ENCODE measurements around the gene ZNF524.

Gene ZNF524

DNA sequence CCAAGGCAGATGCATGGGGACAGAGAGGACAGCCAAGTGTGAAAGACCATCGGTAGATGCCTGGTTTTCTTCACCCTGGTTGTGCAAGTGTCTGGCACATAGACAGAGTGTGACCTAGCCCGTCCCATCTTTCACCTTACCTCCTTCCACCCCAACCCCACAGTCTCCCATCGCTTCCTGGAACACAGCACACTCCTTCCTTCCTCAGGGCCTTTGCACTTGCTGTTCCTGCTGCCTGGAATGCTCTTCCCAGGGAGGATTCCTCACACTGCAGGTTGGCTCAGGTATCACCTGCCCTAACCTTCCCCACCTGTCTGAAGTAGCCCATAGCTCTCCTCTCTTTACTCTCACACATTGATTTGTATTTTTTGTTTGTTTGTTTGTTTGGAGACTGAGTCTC is 3.8 kb upstream of the ZNF524 start:
- Histone ChIP-seq H3K27ac (ENCODE audit: low read length) (no peak overlapping the region), H3K36me3 (ENCODE audit: control insufficient read depth, low read depth, low read length) (peaks cover 23% of the 10 kb centered on the region)

DNA sequence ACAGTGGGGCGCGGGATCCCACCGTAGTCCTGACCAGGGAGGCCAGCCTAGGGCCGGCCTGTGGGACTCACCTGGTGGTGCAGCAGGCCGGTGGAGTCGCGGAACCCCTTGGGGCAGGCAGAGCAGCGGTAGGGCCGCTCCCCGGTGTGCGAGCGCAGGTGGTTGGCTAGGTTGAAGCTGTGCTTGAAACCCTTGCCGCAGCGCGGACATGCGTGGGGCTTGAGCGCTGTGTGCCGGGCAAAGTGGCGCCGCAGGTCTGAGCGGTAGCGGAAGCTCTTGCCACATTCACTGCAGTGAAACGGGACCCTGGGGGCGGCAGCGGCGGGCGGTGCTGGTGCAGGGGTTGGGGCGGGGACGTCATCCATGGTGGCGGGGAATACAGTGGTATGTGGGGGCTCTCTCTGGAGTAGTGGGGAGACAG is 2.6 kb upstream of the ZNF524 start:
- Histone ChIP-seq H3K36me3 (ENCODE audit: control insufficient read depth, low read depth, low read length) (peaks cover 19% of the 10 kb centered on the region), H3K9me3 (ENCODE audit: control insufficient read depth, low read depth, low read length) (no peaks in the 10 kb centered on the region), H3K27ac (ENCODE audit: low read length) (no peak overlapping the region), H3K4me1 (ENCODE audit: control insufficient read depth, low read depth, low read length) (peaks cover 9% of the 10 kb centered on the region), H3K4me3 (ENCODE audit: low read length) (no peak overlapping the region), H3K9ac (ENCODE audit: low read length) (no peak overlapping the region), H3K27me3 (ENCODE audit: control insufficient read depth, insufficient read depth, low read length) (no peaks in the 10 kb centered on the region)

More for the DNA sequence above, 3.8 kb upstream of the ZNF524 start:
- H3K4me3 ChIP-seq (ENCODE audit: low read length), result no peak overlapping the region
- peaks cover 9% of the 10 kb centered on the region for H3K4me1 ChIP-seq (ENCODE audit: control insufficient read depth, low read depth, low read length)
- no peaks in the 10 kb centered on the region for H3K9me3 ChIP-seq (ENCODE audit: control insufficient read depth, low read depth, low read length)
- no peaks in the 10 kb centered on the region for H3K27me3 ChIP-seq (ENCODE audit: control insufficient read depth, insufficient read depth, low read length)
- H3K9ac ChIP-seq (ENCODE audit: low read length), result no peak overlapping the region

DNA sequence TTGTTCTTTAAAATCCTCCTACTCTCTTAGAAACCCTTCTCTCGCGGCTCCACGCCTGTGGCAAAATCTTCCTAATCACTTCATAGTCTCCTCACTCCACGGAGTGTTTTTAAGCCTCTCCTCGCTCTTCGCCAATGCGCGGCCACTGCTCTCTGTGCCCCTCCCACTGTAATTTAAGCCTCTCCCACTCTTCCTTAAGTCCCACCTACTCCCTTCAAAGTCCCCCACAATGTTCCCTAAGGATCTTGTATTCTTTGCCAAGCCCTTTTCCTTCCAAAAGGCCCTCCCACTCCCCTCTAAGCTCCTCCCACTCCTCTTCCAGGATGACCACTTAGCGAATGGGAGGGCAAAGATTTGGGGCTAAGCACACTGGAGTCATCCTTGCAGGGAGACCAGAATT is 2.1 kb upstream of the ZNF524 start:
- Histone ChIP-seq H3K36me3 (ENCODE audit: control insufficient read depth, low read depth, low read length) (peaks cover 19% of the 10 kb centered on the region), H3K4me1 (ENCODE audit: control insufficient read depth, low read depth, low read length) (peaks cover 9% of the 10 kb centered on the region), H3K9me3 (ENCODE audit: control insufficient read depth, low read depth, low read length) (no peaks in the 10 kb centered on the region), H3K9ac (ENCODE audit: low read length) (no peak overlapping the region), H3K4me3 (ENCODE audit: low read length) (peak overlapping the region; percentile 40), H3K27ac (ENCODE audit: low read length) (no peak overlapping the region), H3K27me3 (ENCODE audit: control insufficient read depth, insufficient read depth, low read length) (no peaks in the 10 kb centered on the region)

DNA sequence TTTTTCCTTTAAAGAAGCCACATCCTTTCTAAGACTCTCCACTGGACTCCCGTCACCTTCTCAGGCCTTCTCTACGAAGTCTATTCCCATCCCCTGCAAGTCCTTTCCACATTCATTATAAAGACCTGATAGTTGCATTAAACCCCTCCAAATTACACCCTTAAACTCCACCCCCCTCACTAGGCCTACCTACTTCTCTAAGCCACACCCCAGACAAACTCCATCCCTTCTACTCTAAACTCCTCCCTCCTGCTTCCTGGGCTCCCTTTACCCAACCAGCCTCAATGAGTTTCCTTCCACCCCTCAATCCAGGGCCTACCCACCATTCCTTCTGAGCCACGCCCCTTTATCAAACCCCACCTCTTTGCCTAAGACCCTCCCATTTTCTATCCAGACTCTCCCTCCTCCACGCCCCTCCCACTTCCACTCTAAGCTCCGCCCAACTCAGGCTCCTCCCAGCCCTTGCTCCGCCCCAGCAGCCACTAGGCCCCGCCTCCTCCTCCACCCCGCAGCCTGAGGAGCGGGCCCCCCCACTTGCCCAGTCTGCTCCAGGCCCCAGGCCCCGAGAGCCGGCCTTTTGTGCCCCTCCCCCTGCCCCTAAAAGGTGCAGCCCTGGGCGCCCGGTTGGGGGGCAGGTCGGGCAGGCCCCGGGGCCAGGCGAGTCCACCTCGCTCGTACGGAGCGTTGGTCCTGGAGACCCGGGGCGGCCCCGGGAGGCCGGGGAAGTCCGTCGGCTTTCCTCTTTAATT is 1.2 kb upstream of the ZNF524 start:
- Histone ChIP-seq H3K4me1 (ENCODE audit: control insufficient read depth, low read depth, low read length) (peaks cover 9% of the 10 kb centered on the region), H3K9ac (ENCODE audit: low read length) (peak overlapping the region; percentile 100), H3K4me3 (ENCODE audit: low read length) (peak overlapping the region; percentile 97), H3K36me3 (ENCODE audit: control insufficient read depth, low read depth, low read length) (peaks cover 15% of the 10 kb centered on the region), H3K27ac (ENCODE audit: low read length) (peak overlapping the region; percentile 78), H3K27me3 (ENCODE audit: control insufficient read depth, insufficient read depth, low read length) (no peaks in the 10 kb centered on the region), H3K9me3 (ENCODE audit: control insufficient read depth, low read depth, low read length) (no peaks in the 10 kb centered on the region)

DNA sequence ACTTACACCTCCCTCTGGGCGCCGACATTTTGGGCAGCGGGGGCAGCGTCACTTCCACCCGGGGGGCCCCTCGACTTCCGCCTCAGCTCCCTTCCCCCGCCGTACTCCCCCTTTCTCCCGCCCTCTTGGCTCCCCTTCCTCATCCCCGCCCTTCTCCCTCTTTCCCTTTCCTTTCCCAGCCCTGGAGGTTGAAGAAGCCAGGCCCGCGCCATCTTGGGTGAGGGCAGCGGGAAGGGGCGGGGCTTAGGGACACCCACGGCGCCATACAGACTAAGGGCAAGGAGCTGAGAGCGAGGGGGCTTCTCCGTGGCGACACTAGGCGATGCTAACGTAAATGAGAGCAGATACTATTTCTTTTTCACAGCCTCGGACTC is 633 bp upstream of the ZNF524 start, which contains the start of gene FIZ1:
Gene FIZ1, minus strand, starts transcription at position 50 of the 374 bp plus-strand sequence. CDS start 1,652 bp downstream, outside the sequence.
- peaks cover 9% of the 10 kb centered on the region for H3K4me1 ChIP-seq (ENCODE audit: control insufficient read depth, low read depth, low read length)
- peak within 1 kb of the TSS; percentile 97 for H3K4me3 ChIP-seq (ENCODE audit: low read length)
- peak within 1 kb of the TSS; percentile 100 for H3K27ac ChIP-seq (ENCODE audit: low read length)
- H3K36me3 ChIP-seq (ENCODE audit: control insufficient read depth, low read depth, low read length), result peaks cover 15% of the 10 kb centered on the region
- H3K9ac ChIP-seq (ENCODE audit: low read length), result peak within 1 kb of the TSS; percentile 100
- H3K27me3 ChIP-seq (ENCODE audit: control insufficient read depth, insufficient read depth, low read length), result no peaks in the 10 kb centered on the region
- no peaks in the 10 kb centered on the region for H3K9me3 ChIP-seq (ENCODE audit: control insufficient read depth, low read depth, low read length)

DNA sequence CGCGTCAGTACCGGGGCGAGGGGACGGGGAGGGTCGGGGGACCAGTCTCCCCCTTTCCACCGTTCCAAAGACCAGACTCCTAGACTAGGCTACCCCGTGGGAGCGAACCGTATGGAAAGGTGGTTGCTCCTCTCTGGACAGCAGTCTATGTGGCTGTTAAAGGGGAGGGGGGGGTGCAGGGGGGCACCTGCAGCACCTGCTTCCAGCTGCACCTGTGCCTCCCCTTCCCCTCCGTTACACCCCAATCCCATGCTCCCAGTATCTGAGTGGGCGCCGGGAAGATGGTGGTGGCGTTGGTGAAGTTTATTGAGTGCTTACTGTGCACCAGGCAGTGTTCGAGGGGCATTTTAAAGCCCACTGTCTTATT is 557 bp downstream of the ZNF524 start:
- Histone ChIP-seq H3K27ac (ENCODE audit: low read length) (no peak overlapping the region), H3K9ac (ENCODE audit: low read length) (peak overlapping the region; percentile 28), H3K36me3 (ENCODE audit: control insufficient read depth, low read depth, low read length) (peaks cover 9% of the 10 kb centered on the region), H3K27me3 (ENCODE audit: control insufficient read depth, insufficient read depth, low read length) (no peaks in the 10 kb centered on the region), H3K4me3 (ENCODE audit: low read length) (peak overlapping the region; percentile 71), H3K9me3 (ENCODE audit: control insufficient read depth, low read depth, low read length) (no peaks in the 10 kb centered on the region), H3K4me1 (ENCODE audit: control insufficient read depth, low read depth, low read length) (peaks cover 12% of the 10 kb centered on the region)

DNA sequence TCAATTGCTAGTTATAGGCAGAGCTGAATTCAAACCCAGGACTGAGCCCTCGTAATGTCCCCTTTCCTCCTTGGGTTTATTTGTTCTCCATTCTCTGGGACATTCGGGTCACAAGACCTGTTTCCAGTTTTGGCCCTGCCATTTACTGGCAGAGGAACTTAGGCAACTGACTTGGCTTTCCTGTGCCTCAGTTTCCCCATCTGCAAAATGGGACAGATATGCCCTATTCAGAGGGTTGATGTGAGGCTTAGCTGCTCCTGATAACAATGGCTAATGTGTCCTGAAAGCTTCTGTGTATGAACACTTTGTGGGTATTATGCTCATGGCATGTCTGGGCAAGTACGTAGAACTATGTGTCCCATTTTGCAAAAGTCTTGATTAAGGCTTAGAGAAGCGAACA is 996 bp downstream of the ZNF524 start:
- H3K36me3 ChIP-seq (ENCODE audit: control insufficient read depth, low read depth, low read length), result peaks cover 4% of the 10 kb centered on the region
- H3K27ac ChIP-seq (ENCODE audit: low read length), result no peak overlapping the region
- no peaks in the 10 kb centered on the region for H3K9me3 ChIP-seq (ENCODE audit: control insufficient read depth, low read depth, low read length)
- peak overlapping the region; percentile 71 for H3K4me3 ChIP-seq (ENCODE audit: low read length)
- peak overlapping the region; percentile 28 for H3K9ac ChIP-seq (ENCODE audit: low read length)
- H3K4me1 ChIP-seq (ENCODE audit: control insufficient read depth, low read depth, low read length), result peaks cover 12% of the 10 kb centered on the region
- H3K27me3 ChIP-seq (ENCODE audit: control insufficient read depth, insufficient read depth, low read length), result no peaks in the 10 kb centered on the region

DNA sequence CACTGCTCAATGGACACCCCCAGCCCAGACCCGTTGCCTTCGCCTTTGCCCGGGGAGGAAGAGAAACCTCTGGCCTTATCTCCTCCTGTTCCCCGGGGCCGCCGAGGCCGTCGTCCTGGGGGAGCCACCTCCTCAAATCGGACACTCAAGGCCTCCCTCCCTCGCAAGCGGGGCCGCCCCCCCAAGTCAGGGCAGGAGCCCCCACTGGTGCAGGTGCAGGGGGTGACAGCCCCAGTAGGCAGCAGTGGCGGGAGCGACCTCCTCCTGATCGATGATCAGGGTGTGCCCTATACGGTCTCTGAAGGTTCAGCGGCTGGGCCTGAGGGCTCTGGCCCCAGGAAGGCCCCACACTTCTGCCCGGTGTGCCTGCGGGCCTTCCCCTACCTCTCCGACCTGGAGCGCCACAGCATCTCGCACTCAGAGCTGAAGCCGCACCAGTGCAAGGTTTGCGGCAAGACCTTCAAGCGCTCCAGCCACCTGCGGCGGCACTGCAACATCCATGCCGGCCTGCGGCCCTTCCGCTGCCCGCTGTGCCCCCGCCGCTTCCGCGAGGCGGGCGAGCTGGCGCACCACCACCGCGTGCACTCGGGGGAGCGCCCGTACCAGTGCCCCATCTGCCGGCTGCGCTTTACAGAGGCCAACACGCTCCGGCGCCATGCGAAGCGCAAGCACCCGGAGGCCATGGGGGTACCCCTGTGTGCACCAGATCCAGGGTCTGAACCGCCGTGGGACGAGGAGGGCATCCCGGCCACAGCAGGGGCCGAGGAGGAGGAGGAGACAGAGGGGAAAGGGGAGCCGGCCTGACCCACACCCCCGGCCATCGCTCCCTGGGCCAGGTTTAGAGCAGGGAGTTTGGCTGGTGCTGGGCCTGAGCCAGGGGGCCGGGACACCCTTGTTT is 2.3 kb downstream of the ZNF524 start:
- Histone ChIP-seq H3K27ac (ENCODE audit: low read length) (no peak overlapping the region), H3K4me1 (ENCODE audit: control insufficient read depth, low read depth, low read length) (peaks cover 18% of the 10 kb centered on the region), H3K4me3 (ENCODE audit: low read length) (no peak overlapping the region), H3K36me3 (ENCODE audit: control insufficient read depth, low read depth, low read length) (no peaks in the 10 kb centered on the region), H3K9me3 (ENCODE audit: control insufficient read depth, low read depth, low read length) (no peaks in the 10 kb centered on the region), H3K9ac (ENCODE audit: low read length) (no peak overlapping the region), H3K27me3 (ENCODE audit: control insufficient read depth, insufficient read depth, low read length) (no peaks in the 10 kb centered on the region)

DNA sequence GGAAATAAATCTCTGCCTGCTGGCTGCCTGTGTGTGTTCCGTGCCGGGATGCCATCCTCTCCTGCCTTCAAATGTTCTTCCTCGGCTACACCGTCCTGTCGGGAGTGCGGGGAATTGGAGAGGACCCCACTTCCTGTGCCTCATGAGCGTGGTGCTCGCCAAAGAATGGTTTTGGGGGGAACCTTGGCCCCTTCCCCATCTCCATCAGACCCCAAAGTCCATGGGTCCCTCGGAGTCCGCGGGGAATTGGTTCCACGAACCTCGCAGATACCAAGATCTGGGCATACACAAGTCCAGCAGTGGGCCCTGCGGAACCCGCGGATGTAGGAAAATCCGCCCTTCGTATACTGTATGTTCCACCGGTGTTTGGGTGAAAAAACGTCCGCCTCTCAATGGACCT is 3.0 kb downstream of the ZNF524 start:
- Histone ChIP-seq H3K9me3 (ENCODE audit: control insufficient read depth, low read depth, low read length) (no peaks in the 10 kb centered on the region), H3K4me3 (ENCODE audit: low read length) (no peak overlapping the region), H3K4me1 (ENCODE audit: control insufficient read depth, low read depth, low read length) (peaks cover 14% of the 10 kb centered on the region), H3K9ac (ENCODE audit: low read length) (no peak overlapping the region), H3K27me3 (ENCODE audit: control insufficient read depth, insufficient read depth, low read length) (no peaks in the 10 kb centered on the region), H3K36me3 (ENCODE audit: control insufficient read depth, low read depth, low read length) (no peaks in the 10 kb centered on the region), H3K27ac (ENCODE audit: low read length) (no peak overlapping the region)

DNA sequence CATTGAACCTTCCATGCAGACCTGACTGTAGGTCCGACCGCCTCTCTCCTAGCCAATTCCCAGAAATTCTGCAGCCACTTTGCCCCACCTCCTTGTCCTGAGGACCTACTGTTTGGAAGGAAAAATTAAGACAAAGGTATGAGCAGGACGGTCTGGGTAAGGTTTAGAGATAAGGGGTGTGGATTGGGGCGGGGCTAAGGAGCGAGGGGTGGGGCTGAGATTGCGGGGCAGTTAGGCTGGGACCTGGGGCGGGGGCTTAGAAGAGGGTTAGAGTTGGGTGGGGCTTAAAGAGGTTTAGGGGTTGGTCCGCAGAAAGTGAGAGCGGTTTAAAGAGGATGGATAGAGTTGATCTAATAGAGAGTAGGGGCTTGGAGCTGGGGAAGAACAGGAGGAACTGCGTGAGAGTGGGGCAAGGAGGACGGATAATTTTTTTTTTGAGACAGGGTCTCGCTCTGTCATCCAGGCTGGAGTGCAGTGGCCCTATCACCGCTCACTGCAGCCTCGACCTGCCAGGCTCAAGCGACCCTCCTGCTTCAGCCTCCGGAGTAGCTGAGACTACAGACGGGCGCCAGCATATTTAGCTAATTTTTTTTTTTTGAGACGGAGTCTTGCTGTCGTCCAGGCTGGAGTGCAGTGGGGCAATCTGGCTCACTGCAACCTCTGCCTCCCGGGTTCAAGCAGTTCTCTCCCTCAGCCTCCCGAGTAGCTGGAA is 3.6 kb downstream of the ZNF524 start:
- Histone ChIP-seq H3K27ac (ENCODE audit: low read length) (no peak overlapping the region), H3K9me3 (ENCODE audit: control insufficient read depth, low read depth, low read length) (no peaks in the 10 kb centered on the region), H3K27me3 (ENCODE audit: control insufficient read depth, insufficient read depth, low read length) (no peaks in the 10 kb centered on the region), H3K9ac (ENCODE audit: low read length) (no peak overlapping the region), H3K36me3 (ENCODE audit: control insufficient read depth, low read depth, low read length) (no peaks in the 10 kb centered on the region), H3K4me1 (ENCODE audit: control insufficient read depth, low read depth, low read length) (peaks cover 9% of the 10 kb centered on the region), H3K4me3 (ENCODE audit: low read length) (no peak overlapping the region)

DNA sequence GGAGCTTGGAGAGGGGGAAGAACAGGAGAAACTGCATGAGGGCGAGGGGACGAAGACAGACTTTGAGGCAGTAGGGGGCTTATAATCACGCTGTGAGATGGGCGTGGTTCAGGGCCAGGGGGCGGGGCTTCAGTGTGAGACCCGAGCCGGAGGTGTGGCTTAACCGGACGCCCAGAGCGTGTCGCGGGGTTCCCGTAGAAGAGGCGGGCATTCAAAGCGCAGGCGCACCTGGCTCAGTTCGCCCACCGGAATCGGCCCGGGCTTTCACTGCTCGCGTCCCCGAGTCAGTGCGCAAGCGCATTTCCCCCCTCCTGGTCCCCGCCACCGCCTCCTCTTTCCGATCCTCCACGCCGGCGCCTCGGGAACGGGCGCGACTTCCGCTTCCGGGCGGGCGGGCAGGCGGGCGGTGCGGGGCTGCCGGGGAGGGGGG is 5.1 kb downstream of the ZNF524 start:
- Histone ChIP-seq H3K27ac (ENCODE audit: low read length) (no peak overlapping the region), H3K9me3 (ENCODE audit: control insufficient read depth, low read depth, low read length) (no peaks in the 10 kb centered on the region), H3K36me3 (ENCODE audit: control insufficient read depth, low read depth, low read length) (peaks cover 7% of the 10 kb centered on the region), H3K4me3 (ENCODE audit: low read length) (peak overlapping the region; percentile 73), H3K4me1 (ENCODE audit: control insufficient read depth, low read depth, low read length) (peaks cover 9% of the 10 kb centered on the region), H3K27me3 (ENCODE audit: control insufficient read depth, insufficient read depth, low read length) (no peaks in the 10 kb centered on the region), H3K9ac (ENCODE audit: low read length) (peak overlapping the region; percentile 74)

Measured in iPS-18a (cell line).